ENCODE results near the gene NR1D1. TPM values are rescaled to one million over a fixed set of nuclear protein-coding genes. Genes with fewer than 3 reads are reported as not detected.

The NR1D1 gene
- total and polyA plus RNA-seq, 2 of the 8 experiments (the other 6 are each of a cell fraction or from before 2014, with no cell fraction given) = 1.5 to 4.6 TPM

DNA sequence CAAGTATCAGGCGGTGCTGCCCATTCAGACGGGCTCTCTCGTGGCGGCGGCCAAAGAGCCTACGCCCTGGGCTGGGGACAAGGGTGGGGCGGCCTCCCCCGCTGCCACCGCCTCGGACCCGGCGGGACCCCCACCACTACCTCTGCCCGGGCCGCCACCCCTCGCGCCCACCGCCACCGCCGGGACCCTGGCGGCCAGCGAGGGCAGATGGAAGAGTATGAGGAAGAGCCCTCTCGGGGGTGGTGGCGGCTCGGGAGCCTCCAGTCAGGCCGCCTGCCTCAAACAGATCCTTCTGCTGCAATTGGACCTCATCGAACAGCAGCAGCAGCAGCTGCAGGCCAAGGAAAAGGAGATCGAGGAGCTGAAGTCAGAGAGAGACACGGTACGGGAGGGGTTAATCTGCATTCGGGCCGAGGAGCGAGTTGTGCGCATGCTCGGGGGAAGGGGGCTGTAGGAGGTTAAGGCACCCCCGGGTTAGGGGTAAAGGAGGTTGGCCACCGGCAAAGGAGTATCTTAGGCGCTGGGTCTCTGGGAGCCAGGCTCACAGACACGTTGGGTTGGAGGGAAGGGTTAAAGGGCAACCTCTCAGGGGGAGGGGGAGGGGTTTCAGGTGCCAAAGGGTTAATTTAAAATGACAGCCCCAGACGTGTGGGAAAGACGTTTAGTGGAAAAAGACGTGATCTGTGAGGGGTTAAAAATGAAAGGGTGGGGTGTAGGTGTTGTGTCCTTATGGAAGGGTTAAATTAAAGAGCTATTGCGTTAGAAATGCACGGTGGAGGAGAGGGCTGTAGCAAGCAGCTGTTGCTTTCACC, 22.8 kb upstream of the NR1D1 start (continued):
- TF ChIP-seq, protein P1, sequence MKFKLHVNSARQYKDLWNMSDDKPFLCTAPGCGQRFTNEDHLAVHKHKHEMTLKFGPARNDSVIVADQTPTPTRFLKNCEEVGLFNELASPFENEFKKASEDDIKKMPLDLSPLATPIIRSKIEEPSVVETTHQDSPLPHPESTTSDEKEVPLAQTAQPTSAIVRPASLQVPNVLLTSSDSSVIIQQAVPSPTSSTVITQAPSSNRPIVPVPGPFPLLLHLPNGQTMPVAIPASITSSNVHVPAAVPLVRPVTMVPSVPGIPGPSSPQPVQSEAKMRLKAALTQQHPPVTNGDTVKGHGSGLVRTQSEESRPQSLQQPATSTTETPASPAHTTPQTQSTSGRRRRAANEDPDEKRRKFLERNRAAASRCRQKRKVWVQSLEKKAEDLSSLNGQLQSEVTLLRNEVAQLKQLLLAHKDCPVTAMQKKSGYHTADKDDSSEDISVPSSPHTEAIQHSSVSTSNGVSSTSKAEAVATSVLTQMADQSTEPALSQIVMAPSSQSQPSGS (IDR thresholded peaks at IDR 0.05; ENCODE audit: low read length) = 0 out of 2 replicates have a peak, but pooled peaks have one; percentile 71
- TF ChIP-seq POLR2A (IDR thresholded peaks at IDR 0.05; ENCODE audit: control extremely low read depth in 1 of 2, low read depth in 2 of 2, low read length in 2 of 2) (0 out of 3 replicates have a peak, but pooled peaks of 1 of the 2 experiments have one; percentile 23), RAD21 (IDR thresholded peaks at IDR 0.05 in 1 of 2, conservative IDR thresholded peaks at IDR 0.05 in 1 of 2; ENCODE audit: low read depth in 2 of 2, low read length in 2 of 2) (0 out of 4 replicates have a peak, but pooled peaks of 1 of the 2 experiments have one; percentile 6), EGR1 (IDR thresholded peaks at IDR 0.05; ENCODE audit: borderline replicate concordance, low read depth, low read length) (peak; percentile 34; the same call in 1 of the 2 replicates), YY1 (IDR thresholded peaks at IDR 0.05; ENCODE audit: low read depth, low read length) (no peak), EZH2 (IDR thresholded peaks at IDR 0.05; ENCODE audit: low read depth, low read length, severe bottlenecking) (no peak), JUN (IDR thresholded peaks at IDR 0.05; ENCODE audit: low read depth, low read length) (no peak), KDM4A (IDR thresholded peaks at IDR 0.05; ENCODE audit: low read depth, low read length, severe bottlenecking) (peak; percentile 15), BACH1 (IDR thresholded peaks at IDR 0.05; ENCODE audit: low read length) (no peak), TAF7 (optimal IDR thresholded peaks at IDR 0.05; ENCODE audit: borderline replicate concordance, low read depth, low read length) (peak; percentile 41), POLR2AphosphoS5 (IDR thresholded peaks at IDR 0.05; ENCODE audit: low read depth, low read length) (peak; percentile 41), ZNF274 (IDR thresholded peaks at IDR 0.05; ENCODE audit: borderline replicate concordance, extremely low read depth, low read length) (no peak), KDM1A (IDR thresholded peaks at IDR 0.05; ENCODE audit: borderline replicate concordance, low read length) (peak; percentile 96)
- TF ChIP-seq, protein P2, sequence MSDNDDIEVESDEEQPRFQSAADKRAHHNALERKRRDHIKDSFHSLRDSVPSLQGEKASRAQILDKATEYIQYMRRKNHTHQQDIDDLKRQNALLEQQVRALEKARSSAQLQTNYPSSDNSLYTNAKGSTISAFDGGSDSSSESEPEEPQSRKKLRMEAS (IDR thresholded peaks at IDR 0.05) = peak; percentile 53; the same call in 1 of the 2 replicates
- TF ChIP-seq, protein P3, sequence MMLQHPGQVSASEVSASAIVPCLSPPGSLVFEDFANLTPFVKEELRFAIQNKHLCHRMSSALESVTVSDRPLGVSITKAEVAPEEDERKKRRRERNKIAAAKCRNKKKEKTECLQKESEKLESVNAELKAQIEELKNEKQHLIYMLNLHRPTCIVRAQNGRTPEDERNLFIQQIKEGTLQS (IDR thresholded peaks at IDR 0.05; ENCODE audit: insufficient read depth, low read depth, low read length) = 0 out of 2 replicates have a peak, but pooled peaks have one; percentile 1

Data from H1 (cell line).